ENCODE results near the gene WIPF2. TPM values are rescaled to one million over a fixed set of nuclear protein-coding genes. Genes with fewer than 3 reads are reported as not detected.

The WIPF2 gene
- polyA plus RNA-seq, 5 donors: 25.8 to 33.6 (median 29.9) TPM

DNA sequence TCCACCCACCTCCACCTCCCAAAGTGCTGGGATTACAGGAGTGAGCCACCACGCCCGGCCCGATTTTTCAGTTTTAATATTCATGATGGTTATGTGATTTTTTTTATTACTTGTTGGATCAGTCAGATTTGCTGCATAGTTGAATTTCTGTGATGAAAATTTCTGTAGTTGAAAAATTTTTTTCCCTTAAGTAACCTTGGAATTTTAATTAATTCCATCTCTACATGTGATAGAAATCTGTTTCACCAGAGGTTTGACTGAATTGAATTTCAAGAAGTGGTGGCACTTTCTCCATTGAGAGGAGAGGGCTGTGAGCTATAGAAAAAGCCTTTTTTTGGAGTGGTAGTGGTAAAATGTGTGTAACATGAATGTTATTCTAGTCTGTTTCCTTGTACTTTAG, 24.7 kb downstream of the WIPF2 start:
- DNase-seq: no peak

DNA sequence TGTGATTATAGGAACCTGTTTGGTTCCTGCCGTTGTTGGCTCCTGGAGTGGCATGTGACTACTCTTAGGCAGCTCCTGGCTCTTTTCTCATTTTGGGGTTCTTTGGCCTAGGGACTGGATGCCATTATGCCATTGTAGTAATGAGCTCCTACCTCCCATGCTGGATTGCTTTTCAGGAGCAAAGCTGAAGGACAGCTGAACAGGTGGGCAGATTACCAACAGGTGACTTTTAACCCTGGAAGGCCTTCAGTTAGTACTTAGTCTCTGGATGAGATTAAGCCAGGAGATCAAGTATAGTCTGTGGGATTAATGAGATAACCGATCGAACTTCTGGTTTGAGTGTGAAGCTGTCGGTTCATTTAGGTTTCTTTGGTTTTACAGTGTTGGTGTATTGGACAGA, 25.2 kb downstream of the WIPF2 start:
- no peak for DNase-seq

DNA sequence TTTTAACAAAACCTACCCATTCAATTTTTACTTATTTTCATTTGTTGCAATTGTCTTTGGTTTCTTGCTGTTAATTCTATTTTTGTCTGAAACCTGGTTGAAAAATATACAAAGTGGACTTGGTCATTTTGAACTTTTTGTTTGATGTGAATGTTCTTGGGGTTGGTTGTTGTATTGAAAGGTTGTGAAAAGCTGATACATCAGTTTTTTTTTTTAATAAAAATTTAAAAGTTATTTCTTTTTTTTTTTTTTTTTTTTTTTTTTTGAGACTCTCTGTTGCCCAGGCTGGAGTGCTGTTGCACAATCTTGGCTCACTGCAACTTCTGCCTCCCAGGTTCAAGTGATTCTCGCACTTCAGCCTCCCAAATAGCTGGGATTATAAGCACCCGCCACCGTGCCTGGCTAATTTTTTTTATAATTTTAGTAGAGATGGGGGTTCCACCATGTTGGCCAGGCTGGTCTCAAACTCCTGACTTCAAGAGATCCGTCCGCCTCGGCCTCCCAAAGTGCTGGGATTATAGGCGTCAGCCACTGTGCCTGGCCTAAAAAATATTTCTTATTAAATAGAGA, 28.9 kb downstream of the WIPF2 start:
- no peak for DNase-seq

DNA sequence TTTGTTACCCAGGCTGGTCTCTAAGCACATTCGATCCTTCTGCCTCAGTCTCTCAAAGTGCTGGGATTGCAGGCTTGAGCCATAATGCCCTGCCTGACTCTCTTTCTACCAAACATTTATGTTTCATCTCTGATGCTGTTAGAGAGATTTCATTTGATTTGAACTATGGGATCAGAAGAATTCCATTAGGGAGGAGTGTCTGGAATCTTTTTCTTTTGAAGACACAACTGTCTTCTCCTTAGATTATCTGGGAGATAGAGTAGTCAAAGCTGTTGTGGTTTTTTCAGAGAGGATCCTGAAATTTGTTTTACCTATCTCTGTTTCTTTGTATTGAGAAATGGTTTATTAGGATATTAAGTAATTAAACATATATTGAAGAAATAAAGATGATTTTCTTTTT, 29.4 kb downstream of the WIPF2 start:
- DNase-seq: no peak

DNA sequence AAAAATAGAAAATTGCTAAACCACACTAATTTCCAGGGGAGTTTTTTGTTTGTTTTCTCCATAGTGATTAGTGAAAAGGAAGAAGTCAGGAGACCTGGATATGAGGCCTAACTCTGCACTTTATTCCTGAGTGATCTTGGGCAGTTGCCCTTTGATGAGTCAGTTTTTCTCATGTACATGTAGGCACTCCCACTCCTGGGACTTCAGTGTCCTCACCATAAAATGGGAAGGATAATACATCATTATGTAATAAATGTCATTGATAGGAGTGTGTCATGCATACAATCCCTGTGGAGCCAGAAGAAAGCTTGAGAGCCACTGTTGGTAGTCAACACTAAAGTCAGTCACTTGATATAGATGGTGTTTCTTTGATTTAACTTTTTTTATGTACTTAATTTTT, 32.5 kb downstream of the WIPF2 start:
- DNase-seq: no peak

DNA sequence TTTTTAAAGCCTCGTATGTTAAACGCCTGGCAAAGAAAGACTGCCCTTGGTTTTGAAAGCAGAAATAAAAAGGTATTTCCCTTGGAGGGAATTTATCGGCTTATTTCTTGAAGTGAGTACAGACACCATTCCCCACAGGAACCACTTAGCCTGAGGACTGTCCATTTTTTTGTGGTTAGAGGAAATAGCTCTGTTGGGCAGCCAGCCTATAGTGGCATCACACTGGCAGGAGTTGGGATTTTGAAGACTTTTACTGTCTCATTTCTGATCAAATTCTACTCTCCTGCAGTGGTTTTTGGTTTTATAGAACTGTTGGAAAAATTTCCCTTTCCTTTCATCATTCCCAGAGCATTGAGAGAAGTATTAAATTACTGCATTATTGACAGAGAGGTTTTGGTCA, 34.5 kb downstream of the WIPF2 start:
- DNase-seq: no peak

DNA sequence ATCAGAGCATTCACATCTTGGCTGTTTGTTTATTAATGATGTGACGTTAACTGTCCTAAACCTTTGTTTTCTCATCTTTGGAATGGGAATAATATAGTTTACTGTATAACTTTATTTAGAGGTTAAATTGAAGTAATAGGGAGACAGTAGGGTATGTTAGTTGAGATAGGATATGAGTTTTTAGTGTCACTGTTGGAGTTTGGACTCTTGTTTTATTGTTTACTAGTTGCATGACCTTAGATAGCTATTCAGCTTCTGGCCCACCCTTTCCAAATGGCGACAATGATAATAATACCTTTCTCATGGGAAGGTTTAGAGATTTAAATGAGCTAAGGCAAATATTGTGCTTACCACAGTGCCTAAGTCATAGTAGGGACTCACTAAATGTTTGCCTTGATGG, 40.4 kb downstream of the WIPF2 start:
- no peak for DNase-seq

DNA sequence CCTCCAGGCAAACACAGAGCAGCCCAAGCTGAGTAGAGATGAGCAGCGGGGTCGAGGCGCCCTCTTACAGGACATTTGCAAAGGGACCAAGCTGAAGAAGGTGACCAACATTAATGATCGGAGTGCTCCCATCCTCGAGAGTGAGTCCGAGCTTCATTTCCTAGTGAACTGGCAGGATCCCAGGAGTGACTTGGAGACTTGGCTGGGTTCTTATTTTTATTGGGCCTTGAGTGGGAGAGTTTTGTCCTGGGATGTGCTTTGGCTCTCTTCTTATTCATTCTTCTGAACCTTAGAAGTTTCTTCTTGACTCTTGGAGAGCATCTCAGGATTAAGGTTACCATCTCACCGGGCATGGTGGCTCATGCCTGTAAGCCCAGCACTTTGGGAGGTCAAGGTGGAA, 41.4 kb downstream of the WIPF2 start:
- DNase-seq: no peak

DNA sequence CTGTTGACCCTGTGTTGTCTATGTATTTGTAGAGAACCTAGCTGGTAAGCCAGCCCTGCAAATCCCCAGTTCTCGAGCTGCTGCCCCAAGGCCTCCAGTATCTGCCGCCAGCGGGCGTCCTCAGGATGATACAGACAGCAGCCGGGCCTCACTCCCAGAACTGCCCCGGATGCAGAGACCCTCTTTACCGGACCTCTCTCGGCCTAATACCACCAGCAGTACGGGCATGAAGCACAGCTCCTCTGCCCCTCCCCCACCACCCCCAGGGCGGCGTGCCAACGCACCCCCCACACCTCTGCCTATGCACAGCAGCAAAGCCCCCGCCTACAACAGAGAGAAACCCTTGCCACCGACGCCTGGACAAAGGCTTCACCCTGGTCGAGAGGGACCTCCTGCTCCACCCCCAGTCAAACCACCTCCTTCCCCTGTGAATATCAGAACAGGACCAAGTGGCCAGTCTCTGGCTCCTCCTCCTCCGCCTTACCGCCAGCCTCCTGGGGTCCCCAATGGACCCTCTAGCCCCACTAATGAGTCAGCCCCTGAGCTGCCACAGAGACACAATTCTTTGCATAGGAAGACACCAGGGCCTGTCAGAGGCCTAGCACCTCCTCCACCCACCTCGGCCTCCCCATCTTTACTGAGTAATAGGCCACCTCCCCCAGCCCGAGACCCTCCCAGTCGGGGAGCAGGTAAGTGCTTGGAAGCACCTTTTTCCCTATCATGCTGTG, 45.5 kb downstream of the WIPF2 start:
- DNase-seq: no peak

DNA sequence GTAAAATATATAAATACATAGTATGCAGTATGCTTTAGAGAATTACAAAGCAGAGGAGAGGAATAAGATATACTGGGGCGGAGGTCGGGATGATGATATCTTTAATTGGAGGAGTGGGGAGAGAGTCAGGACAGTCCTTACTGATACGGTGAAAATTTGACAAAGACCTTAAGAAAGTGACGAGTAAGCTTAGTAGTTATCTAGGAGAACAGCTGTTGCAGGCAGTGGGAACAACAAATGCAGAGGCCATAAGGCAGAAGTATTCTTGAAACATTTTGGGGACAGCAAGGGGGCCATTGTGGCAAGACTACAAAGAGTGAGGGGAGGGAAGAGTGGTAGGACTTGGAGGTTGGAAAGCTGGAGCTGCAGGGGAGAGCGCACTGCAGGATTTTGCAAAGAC, 46.2 kb downstream of the WIPF2 start:
- DNase-seq: no peak

DNA sequence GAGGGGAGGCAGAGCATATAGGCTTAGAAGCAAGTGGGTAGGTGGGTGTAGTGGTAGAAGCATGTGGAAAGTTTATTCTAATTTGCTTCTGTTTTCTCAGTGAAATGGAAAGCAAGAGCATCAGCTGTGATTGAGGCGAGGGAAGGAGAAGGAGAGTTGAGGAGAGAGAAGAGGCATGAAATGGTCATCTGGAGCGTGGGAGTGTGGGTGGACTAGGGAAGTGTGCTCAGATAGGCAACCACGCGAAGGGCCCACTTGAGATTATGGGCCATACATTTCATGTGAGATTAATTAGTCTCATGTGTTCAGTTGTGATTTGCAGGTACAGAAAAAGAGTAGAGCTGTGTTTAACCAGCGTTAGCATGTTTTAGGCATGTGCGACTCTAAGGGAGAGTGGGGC, 47.8 kb downstream of the WIPF2 start:
- no peak for DNase-seq

DNA sequence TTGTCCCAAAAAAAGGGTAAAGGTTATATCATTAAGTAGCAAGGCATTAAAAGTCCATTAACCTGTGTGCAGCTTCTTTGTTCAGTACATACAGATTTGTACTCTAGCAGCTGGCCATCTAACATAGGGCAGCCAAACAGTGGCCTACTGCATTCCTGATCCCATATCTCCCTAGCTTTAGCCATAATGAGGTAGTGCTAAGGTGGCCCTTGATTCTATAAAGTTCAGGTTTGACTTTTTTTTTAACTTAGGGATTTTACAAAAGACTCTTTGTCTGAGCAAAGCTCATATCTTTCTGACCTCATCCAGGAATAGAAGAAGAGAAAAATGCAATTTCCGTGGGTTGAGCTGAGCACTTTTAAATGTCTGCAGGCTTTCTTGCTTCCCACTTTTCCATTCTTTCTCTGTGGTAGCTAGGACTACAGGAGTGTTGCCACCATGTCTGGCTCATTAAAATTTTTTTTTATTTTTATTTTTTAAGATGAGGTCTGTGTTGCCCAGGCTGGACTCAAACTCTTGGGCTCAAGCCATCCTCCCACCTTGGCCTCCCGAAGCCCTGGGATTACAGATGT, 49.1 kb downstream of the WIPF2 start:
- no peak for DNase-seq

DNA sequence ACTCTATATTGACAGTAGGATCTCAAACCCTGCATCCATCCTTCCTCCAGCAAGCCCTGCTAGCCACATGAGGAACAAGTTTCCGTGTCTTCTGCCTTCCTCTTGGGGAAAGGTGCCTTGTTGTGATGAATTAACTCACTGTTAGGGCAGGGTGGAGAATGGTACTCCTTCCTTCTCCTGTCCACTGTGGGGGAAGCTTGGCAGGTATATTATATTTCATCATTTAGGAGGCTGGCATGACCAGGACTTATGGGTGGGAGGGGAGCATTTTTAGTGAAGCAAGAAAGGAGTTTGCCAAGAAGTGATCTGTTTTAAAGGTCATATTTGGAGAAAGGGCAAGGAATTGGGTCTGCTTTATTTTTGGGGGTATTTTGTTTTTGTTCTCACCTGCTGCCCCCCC, 59.3 kb downstream of the WIPF2 start:
- DNase-seq: no peak

DNA sequence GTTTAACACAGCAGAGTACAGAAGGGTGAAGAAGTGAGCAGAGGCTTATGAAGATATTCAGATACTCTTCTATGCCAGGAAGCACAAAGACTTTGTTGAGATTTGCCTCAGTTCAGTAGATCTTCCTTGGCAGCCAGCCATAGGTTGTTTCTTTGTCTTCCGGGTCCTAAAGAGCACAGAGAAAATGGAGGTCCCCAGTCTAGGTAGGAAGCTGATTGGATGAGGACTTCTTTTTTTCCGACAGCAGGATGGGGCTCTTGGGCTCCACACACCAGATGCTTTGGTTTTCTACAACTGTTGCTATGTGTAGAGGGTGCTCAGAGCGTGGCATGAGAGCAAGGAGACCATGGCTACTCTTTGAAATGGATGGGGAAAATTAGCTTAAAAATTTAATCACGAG, 60.3 kb downstream of the WIPF2 start:
- no peak for DNase-seq

DNA sequence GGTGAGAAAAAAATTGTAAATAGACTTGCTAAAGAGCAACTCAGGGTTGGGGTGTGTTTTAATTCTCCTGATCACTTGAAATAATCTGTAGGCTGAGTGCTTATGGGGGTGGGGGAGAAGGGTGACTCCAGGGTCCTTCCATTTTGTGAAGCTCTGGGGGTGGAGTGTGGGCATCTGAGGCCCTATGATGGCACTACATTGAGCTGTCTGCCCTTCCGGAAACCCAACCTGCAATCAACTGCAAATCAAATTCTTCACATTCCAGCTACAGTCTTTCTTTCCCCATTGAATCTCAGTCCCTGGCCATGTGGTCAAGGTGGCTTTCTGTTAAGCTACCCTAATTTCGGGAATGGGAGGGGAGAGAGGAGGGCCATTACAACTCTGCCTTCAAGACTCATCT, 62.6 kb downstream of the WIPF2 start:
- DNase-seq: no peak

DNA sequence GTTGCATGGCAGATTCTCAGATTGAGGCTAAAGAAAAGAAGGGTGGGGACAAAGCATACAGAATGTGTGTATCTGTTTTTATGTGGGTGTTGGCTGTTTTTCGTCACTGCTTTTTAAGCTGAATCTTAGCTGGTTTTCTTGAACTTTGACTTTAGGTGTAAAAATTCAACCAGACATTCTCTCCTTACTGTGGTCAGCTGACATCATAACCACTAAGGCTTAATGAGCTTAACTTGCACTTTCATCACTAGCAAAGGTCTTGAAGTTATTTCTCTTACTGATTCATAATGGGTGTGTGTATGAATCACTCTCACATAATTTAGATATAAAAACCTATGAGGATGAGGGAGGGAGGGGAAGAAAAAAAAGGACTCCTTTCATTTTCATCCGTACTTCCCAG, 64.6 kb downstream of the WIPF2 start:
- no peak for DNase-seq

DNA sequence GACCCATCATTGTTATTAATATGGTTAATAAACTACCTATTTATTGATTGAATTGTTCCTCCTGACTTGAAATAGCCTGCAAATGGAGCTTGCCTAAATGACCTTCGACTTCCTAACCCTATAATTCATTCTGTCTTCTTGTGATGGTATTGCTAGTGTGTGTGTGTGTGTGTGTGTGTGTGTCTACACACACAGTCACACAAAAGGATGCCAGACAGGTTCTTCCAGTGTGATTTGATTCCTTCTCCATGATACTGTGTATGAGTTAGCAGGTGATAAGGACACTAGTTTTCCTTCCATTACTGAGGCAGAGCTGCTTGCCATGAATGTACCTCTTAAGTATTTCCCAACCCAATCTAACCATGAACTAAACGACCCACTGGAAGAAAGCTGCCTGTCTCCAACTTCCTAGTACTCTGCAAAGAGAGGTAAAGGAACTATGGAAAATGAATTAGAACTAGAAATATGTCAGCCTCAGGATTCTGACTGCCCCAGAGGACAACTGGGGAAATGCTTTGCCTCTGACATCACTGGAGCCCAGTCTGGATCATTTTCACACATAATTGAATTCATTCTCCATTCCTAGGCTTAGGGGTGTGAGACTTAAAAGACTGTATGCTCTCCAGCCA, 65.1 kb downstream of the WIPF2 start:
- DNase-seq: peak; percentile 19 to 20

DNA sequence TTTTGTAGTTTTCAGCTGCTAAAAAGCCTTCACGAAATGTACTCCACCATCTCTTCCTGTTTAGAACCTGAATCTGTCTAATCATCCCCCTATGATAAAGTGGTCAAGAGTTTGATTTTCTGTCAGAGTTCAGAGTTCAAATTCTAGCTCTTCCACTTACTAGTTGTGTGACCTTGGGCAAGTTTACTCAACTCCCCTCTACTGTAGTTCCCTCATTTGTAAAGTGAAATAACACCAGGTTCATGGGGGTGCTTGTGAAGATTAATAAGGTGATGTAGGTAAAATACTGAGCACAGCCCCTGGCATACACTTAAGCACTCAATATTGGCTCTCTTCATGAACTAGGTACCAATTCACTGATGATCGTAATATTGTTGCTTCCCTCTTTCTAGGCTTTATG, 67.4 kb downstream of the WIPF2 start:
- no peak for DNase-seq

DNA sequence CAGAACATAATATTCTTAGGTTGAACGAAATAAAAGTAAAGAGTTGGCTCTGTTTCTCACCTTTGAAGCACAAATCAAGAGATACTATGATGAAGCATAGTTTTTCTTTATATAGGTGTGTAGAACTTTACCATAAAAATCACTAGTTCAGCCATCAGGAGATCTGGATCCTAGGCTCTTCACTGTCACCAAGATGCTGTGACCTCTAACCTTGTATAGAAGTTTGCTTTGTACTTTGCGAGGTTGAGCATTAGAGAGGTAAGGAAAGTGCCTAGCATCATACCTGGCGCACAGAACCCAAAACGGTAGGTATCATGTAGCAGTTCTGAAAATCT, 68.0 kb downstream of the WIPF2 start:
- DNase-seq: no peak

DNA sequence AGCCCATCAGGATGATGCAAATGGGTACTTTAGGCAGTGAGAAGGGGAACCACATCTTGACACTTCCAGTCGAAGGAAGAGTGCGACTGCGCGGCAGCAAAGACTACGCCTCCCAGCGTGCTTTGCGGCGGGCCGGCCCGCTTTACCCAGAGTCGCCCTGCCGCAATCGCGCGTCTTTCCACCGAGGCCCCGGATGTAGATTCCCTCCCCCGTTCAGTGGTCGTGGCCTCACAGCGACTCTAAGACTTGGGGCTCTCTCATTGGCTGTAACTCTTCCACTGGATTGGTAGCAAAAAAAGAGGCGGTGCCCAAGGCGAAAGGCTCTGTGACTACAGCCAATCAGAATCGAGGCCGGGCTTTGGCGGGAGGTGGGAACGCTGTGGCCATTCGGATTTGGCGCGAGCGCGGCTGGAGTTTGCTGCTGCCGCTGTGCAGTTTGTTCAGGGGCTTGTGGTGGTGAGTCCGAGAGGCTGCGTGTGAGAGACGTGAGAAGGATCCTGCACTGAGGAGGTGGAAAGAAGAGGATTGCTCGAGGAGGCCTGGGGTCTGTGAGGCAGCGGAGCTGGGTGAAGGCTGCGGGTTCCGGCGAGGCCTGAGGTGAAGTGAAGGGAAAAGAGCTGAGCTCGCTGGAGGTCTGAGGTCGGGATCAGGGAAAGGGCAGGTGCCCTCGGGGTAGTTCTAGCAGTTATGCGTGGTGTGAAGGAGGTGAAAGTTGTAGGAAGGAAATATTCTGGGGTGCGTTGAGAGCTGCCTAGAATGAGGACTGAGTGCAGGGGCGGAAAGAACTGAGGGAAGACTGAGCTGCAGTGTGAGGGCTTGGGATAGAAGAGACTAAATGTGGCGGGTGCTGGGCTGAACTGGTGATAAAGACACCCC, 68.6 kb downstream of the WIPF2 start, which contains the start of gene CDC6:
TSS of gene CDC6 (plus strand) at position 386 of the 876 bp plus-strand sequence. CDS start 1,542 bp downstream, outside the sequence.
- DNase-seq: peak; percentile 98

DNA sequence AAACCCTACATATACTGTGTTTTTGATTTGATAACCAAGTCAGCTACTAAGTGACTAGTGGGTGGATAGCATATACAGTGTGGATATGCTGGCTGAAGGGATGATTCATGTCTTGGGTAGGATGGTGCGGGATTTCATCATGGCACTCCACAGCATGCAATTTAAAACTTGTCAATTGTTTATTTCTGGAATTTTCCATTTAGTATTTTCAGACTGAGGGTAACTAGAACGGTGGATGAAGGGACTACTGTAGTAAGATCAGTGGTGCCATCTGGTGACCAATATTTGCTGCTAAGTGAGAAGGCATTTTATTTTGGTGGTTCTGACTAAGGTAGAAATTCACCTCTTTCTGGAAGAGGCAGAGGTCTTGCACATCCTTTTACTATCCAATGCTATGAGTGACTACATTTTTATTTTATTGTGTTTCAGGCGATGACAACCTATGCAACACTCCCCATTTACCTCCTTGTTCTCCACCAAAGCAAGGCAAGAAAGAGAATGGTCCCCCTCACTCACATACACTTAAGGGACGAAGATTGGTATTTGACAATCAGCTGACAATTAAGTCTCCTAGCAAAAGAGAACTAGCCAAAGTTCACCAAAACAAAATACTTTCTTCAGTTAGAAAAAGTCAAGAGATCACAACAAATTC, 71.7 kb downstream of the WIPF2 start:
- DNase-seq: no peak

DNA sequence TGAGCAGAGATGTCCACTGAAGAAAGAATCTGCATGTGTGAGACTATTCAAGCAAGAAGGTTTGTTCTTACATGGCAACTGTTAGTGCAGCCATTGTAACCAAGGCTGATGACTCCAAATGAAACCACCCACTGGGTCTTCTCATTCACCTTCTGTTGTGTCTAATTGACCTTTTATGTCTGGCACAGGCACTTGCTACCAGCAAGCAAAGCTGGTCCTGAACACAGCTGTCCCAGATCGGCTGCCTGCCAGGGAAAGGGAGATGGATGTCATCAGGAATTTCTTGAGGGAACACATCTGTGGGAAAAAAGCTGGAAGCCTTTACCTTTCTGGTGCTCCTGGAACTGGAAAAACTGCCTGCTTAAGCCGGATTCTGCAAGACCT, 72.2 kb downstream of the WIPF2 start:
- no peak for DNase-seq

All from right lung (tissue), 5 donors.